ENCODE results near the gene CELSR1. TPM values are rescaled to one million over a fixed set of nuclear protein-coding genes. Genes with fewer than 3 reads are reported as not detected.

Gene CELSR1
- total RNA-seq, 1 donor from 2014 or later = 27.9 TPM

- peaks cover 51% of the 10 kb centered on the region for H3K4me1 Mint-ChIP-seq (ENCODE audit: low read depth)
- no peaks in the 10 kb centered on the region for H3K27me3 Mint-ChIP-seq (ENCODE audit: low read depth)
- H3K27ac Mint-ChIP-seq (ENCODE audit: unreplicated experiment) = no peak overlapping the region
- peak; percentile 55 for DNase-seq (ENCODE audit: low spot score)
- no peaks in the 10 kb centered on the region for H3K9me3 Mint-ChIP-seq (ENCODE audit: low read depth)
- no peaks in the 10 kb centered on the region for H3K36me3 Mint-ChIP-seq (ENCODE audit: low read depth)
- H3K4me3 Mint-ChIP-seq (ENCODE audit: unreplicated experiment) = no peak overlapping the region
- no peak for TF ChIP-seq CTCF (IDR thresholded peaks at IDR 0.05)
Measured at GRCh38 chr22:46579751-46580449, 42.5 kb upstream of the CELSR1 start.

- H3K4me3 Mint-ChIP-seq (ENCODE audit: unreplicated experiment) = peak overlapping the region; percentile 85
Measured at GRCh38 chr22:46578824-46579561, 41.6 kb upstream of the CELSR1 start.

GRCh38 chr22:46578251-46578823 is 40.9 kb upstream of the CELSR1 start:
- H3K36me3 Mint-ChIP-seq (ENCODE audit: low read depth) = no peaks in the 10 kb centered on the region

More at GRCh38 chr22:46578824-46579561, 41.6 kb upstream of the CELSR1 start:
- TF ChIP-seq CTCF (IDR thresholded peaks at IDR 0.05) = no peak
- no peaks in the 10 kb centered on the region for H3K9me3 Mint-ChIP-seq (ENCODE audit: low read depth)
- peaks cover 42% of the 10 kb centered on the region for H3K4me1 Mint-ChIP-seq (ENCODE audit: low read depth)
- no peaks in the 10 kb centered on the region for H3K27me3 Mint-ChIP-seq (ENCODE audit: low read depth)
- no peaks in the 10 kb centered on the region for H3K36me3 Mint-ChIP-seq (ENCODE audit: low read depth)
- peak; percentile 69 for DNase-seq (ENCODE audit: low spot score)
- H3K27ac Mint-ChIP-seq (ENCODE audit: unreplicated experiment) = peak overlapping the region; percentile 47

GRCh38 chr22:46577368-46578249 is 40.2 kb upstream of the CELSR1 start:
- no peak for TF ChIP-seq CTCF (IDR thresholded peaks at IDR 0.05)
- peak; percentile 85 for DNase-seq (ENCODE audit: low spot score)
- Mint-ChIP-seq H3K27me3 (ENCODE audit: low read depth) (no peaks in the 10 kb centered on the region), H3K4me1 (ENCODE audit: low read depth) (peaks cover 40% of the 10 kb centered on the region), H3K9me3 (ENCODE audit: low read depth) (no peaks in the 10 kb centered on the region), H3K27ac (ENCODE audit: unreplicated experiment) (no peak overlapping the region), H3K4me3 (ENCODE audit: unreplicated experiment) (peak overlapping the region; percentile 85), H3K36me3 (ENCODE audit: low read depth) (no peaks in the 10 kb centered on the region)

More at GRCh38 chr22:46578251-46578823, 40.9 kb upstream of the CELSR1 start:
- peak; percentile 73 for DNase-seq (ENCODE audit: low spot score)
- H3K27ac Mint-ChIP-seq (ENCODE audit: unreplicated experiment) = peak overlapping the region; percentile 47
- H3K4me3 Mint-ChIP-seq (ENCODE audit: unreplicated experiment) = peak overlapping the region; percentile 85
- no peak for TF ChIP-seq CTCF (IDR thresholded peaks at IDR 0.05)
- H3K27me3 Mint-ChIP-seq (ENCODE audit: low read depth) = no peaks in the 10 kb centered on the region
- peaks cover 40% of the 10 kb centered on the region for H3K4me1 Mint-ChIP-seq (ENCODE audit: low read depth)
- no peaks in the 10 kb centered on the region for H3K9me3 Mint-ChIP-seq (ENCODE audit: low read depth)
